Measurements from ENCODE around the gene CRHBP.

DNA sequence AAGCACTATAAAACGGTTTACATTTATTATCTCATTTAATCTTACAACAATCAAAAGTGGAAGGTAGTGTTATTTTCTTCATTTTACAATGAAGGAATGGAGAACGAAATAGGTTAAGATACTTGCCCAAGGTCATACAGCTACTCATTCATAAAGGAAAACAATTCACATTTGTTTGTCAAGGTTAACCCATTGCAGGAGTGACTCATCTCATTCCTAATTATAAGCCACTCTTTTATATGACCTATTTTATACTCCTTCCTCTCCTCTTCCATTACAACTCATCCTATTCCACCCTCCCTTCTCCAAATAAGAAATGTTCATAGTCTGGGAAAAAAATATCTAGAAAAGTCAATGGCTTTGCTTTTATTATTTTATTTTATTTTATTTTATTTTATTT is 29.6 kb downstream of the CRHBP start:
- TF ChIP-seq, protein P1, sequence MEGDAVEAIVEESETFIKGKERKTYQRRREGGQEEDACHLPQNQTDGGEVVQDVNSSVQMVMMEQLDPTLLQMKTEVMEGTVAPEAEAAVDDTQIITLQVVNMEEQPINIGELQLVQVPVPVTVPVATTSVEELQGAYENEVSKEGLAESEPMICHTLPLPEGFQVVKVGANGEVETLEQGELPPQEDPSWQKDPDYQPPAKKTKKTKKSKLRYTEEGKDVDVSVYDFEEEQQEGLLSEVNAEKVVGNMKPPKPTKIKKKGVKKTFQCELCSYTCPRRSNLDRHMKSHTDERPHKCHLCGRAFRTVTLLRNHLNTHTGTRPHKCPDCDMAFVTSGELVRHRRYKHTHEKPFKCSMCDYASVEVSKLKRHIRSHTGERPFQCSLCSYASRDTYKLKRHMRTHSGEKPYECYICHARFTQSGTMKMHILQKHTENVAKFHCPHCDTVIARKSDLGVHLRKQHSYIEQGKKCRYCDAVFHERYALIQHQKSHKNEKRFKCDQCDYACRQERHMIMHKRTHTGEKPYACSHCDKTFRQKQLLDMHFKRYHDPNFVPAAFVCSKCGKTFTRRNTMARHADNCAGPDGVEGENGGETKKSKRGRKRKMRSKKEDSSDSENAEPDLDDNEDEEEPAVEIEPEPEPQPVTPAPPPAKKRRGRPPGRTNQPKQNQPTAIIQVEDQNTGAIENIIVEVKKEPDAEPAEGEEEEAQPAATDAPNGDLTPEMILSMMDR (IDR thresholded peaks at IDR 0.05; ENCODE audit: insufficient read depth, low read depth, low read length): no peak
- TF ChIP-seq EZH2 (IDR thresholded peaks at IDR 0.05; ENCODE audit: insufficient read depth, low read length): no peak

Data from astrocyte (in vitro differentiated cells and primary cell).